Calu3 (cell line): ENCODE measurements around the gene SMIM24. TPM values are rescaled to one million over a fixed set of nuclear protein-coding genes. Genes with fewer than 3 reads are reported as not detected.

Experiments used
- BruUV-seq: library from RNA; stranded (reverse); fragments of 400-500 nt; replicated peaks from 2 replicates; lab custom pipeline; 2021; lab: Mats Ljungman, UMichigan
- CTCF ChIA-PET: fragments of 300-600 bp; sonication (Branson Sonifier 250); formaldehyde crosslinking; loops from one replicate; lab custom pipeline; 2022; ENCODE audit warnings: antibody characterized with exemption; lab: Charles Lee
- DNase-seq: peaks from one replicate; pipeline ENCODE4 v3.0.0; 2022
- H3K27ac Mint-ChIP-seq: one replicate; pipeline ENCODE4 v1.8.0; 2022; ENCODE audit warnings: mixed read lengths; ENCODE audit not compliant: unreplicated experiment
- H3K27me3 Mint-ChIP-seq: one replicate; pipeline ENCODE4 v1.8.0; 2022; ENCODE audit warnings: mixed read lengths; ENCODE audit not compliant: unreplicated experiment
- H3K36me3 Mint-ChIP-seq: one replicate; pipeline ENCODE4 v1.8.0; 2022; ENCODE audit warnings: mild to moderate bottlenecking, moderate library complexity, mixed read lengths; ENCODE audit not compliant: insufficient read depth, unreplicated experiment
- H3K4me1 Mint-ChIP-seq: one replicate; pipeline ENCODE4 v1.8.0; 2022; ENCODE audit warnings: mild to moderate bottlenecking, low read depth, mixed read lengths; ENCODE audit not compliant: unreplicated experiment
- H3K4me3 Mint-ChIP-seq: one replicate; pipeline ENCODE4 v1.8.0; 2022; ENCODE audit warnings: mild to moderate bottlenecking, low read depth, moderate library complexity, mixed read lengths; ENCODE audit not compliant: unreplicated experiment
- H3K9me3 Mint-ChIP-seq: one replicate; pipeline ENCODE4 v1.8.0; 2022; ENCODE audit warnings: low read depth, mixed read lengths; ENCODE audit not compliant: unreplicated experiment
- intact Hi-C: fragments of 100-400 bp; cut with micrococcal nuclease; formaldehyde crosslinking; loops from one replicate; pipeline ENCODE4 v1.10.0; 2022; ENCODE audit not compliant: unreplicated experiment
- total RNA-seq: library from RNA; stranded (reverse); gene quantifications from 2 replicates; pipeline ENCODE4 v1.2.3, GENCODE V29; 2022
- TF ChIP-seq, protein P1 (sequence below): fragments of 200-600 bp; IDR thresholded peaks from one replicate; pipeline ENCODE4 v1.8.0; 2022; ENCODE audit warnings: antibody characterized with exemption; ENCODE audit not compliant: unreplicated experiment

SMIM24 gene
- total RNA-seq, 1 experiment from 2014 or later: 1.5 TPM

DNA sequence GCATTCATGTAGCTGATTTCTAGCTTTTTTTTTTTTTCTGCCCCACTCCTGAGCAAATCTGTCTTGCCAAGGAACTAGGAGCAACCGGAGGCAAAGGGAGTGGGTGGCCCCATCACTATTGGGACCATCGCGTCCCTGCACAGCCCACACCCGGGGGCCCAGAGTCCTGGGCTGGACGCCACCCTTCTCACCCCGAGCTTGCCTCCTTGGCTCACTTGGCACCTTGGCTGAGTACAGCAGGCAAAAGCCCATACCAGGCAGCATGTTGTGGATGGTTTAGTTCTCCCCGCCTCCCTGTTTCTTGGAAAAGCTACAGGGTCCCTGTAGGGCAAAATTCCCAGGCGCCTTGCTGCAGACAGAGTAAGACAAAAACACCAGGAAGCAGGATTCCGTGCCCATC lies 13.7 kb downstream of the SMIM24 start:
- Mint-ChIP-seq H3K27ac (no peak overlapping the region), H3K36me3 (peaks cover 15% of the 10 kb centered on the region), H3K4me3 (no peak overlapping the region), H3K9me3 (peaks cover 2% of the 10 kb centered on the region), H3K4me1 (no peaks in the 10 kb centered on the region), H3K27me3 (peaks cover 16% of the 10 kb centered on the region)
- TF ChIP-seq, protein P1, sequence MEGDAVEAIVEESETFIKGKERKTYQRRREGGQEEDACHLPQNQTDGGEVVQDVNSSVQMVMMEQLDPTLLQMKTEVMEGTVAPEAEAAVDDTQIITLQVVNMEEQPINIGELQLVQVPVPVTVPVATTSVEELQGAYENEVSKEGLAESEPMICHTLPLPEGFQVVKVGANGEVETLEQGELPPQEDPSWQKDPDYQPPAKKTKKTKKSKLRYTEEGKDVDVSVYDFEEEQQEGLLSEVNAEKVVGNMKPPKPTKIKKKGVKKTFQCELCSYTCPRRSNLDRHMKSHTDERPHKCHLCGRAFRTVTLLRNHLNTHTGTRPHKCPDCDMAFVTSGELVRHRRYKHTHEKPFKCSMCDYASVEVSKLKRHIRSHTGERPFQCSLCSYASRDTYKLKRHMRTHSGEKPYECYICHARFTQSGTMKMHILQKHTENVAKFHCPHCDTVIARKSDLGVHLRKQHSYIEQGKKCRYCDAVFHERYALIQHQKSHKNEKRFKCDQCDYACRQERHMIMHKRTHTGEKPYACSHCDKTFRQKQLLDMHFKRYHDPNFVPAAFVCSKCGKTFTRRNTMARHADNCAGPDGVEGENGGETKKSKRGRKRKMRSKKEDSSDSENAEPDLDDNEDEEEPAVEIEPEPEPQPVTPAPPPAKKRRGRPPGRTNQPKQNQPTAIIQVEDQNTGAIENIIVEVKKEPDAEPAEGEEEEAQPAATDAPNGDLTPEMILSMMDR: no peak
- CTCF ChIA-PET: no interaction called here
- no TSS peak for BruUV-seq
- intact Hi-C loops: no loop called here
- no peak for DNase-seq

DNA sequence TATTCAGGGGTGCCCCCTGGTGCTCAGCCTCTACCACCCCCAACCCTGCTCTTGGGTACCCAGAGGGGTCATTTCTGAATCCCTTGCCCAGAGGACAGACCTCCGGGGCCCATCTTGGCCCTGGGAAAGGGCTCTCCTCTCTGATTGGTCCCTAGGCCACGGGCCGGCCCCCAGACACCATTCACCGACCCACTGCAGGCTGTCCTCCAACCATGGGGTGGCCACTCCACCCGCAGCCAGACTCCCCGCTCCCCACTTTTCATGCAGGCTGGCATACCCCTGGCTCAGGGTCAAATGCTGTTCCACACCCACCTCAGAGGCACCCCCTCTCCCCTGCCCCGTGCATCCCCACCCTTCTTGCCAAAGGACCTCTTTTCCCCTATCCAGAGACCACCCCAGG lies 14.8 kb downstream of the SMIM24 start:
- no peak overlapping the region for H3K27ac Mint-ChIP-seq

DNA sequence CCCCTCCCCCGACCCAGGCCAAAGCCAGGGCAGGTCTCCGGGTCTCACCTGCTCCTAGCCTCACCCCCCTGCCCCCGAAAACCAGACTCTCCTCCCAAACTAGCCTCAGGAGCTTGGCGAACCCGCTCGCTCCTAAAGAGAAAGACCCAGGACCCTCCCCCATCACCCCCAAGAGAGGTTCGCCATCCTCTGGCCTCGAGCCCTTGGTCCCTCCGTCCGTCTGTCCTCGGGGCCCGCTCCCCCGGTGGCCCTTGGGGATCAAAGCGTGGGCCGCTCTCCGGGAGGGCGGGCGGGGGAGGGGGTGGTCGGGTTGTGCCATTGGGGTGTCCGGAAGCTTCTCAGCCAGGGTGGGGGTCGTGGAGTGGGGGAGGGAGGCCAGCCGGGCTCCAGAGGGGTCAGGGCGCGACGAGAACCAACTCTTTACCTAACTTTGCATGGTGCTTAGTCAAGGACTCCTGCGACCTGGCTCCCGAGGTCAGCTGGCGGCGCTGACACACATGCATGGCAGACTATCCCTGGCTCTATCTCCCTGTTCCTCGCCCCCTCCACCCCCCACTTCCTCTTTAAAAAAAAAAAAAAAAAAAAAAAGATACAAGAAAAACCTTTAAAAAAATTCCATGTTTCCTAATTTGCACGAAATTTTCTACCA lies 15.6 kb downstream of the SMIM24 start:
- no peak overlapping the region for H3K27ac Mint-ChIP-seq
- no peaks in the 10 kb centered on the region for H3K4me1 Mint-ChIP-seq
- H3K36me3 Mint-ChIP-seq: peaks cover 15% of the 10 kb centered on the region
- peaks cover 2% of the 10 kb centered on the region for H3K27me3 Mint-ChIP-seq
- no peak for DNase-seq
- CTCF ChIA-PET: no interaction called here
- no peak overlapping the region for H3K4me3 Mint-ChIP-seq
- intact Hi-C loops: no loop called here
- TF ChIP-seq, protein P1: no peak
- no TSS peak for BruUV-seq
- H3K9me3 Mint-ChIP-seq: peaks cover 2% of the 10 kb centered on the region

More for the DNA sequence above, 14.8 kb downstream of the SMIM24 start:
- H3K4me1 Mint-ChIP-seq: no peaks in the 10 kb centered on the region
- intact Hi-C loops: no loop called here
- CTCF ChIA-PET: no interaction called here
- H3K36me3 Mint-ChIP-seq: peaks cover 15% of the 10 kb centered on the region
- H3K4me3 Mint-ChIP-seq: no peak overlapping the region
- TF ChIP-seq, protein P1: no peak
- BruUV-seq: no TSS peak
- no peak for DNase-seq
- peaks cover 10% of the 10 kb centered on the region for H3K27me3 Mint-ChIP-seq
- peaks cover 2% of the 10 kb centered on the region for H3K9me3 Mint-ChIP-seq

DNA sequence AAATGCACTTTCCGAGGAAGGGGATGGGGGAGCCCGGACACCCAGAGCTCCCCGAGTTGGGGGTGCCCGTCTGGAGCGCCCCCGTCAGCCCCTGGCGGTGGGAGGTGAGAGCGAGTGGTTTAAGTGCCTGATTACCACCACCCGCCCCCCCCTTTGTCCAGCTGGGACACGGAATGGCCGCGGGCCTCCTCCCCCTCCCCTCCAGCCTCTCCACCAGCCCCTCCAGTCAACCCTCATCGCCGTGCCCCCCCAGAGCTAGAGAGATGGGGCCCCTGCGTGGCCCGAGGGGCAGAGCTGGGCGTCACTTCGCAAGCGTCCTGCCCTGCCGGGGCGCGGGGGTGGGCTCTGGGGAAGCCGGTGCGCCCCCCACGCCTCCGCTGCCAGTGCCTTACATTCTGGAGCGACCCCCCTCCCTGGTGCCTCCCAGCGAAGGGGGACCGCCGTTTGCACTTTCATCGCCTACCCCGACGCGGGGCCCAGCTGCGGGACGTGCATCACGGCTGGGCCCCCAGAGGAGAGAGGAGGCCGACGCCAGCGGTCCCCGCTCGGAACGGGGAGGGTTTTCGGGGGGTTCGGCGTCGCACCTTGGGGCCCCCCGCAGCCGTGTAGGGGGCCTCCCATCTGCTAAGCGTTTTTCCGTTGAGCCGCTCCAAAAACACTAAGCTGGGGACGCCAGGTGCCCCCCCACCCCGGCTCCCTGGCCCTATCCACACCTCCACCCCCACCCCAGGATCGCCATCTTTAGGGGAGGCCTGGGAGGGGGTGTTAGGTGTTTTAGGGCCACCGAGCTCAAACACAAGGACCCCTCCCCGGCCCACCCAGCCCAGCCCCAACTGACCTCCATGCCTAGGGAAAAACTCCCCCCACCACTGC lies 16.4 kb downstream of the SMIM24 start:
- H3K4me3 Mint-ChIP-seq: no peak overlapping the region

More for the DNA sequence above, 16.4 kb downstream of the SMIM24 start:
- Mint-ChIP-seq H3K27me3 (no peaks in the 10 kb centered on the region), H3K9me3 (peaks cover 2% of the 10 kb centered on the region), H3K27ac (no peak overlapping the region), H3K36me3 (peaks cover 15% of the 10 kb centered on the region), H3K4me1 (no peaks in the 10 kb centered on the region)
- DNase-seq: no peak
- BruUV-seq: no TSS peak
- CTCF ChIA-PET: no interaction called here
- intact Hi-C loops: no loop called here
- TF ChIP-seq, protein P1: no peak
